ENCODE results near the gene PNLIPRP1. TPM values are rescaled to one million over a fixed set of nuclear protein-coding genes. Genes with fewer than 3 reads are reported as not detected.

PNLIPRP1 gene
- total RNA-seq, 1 experiment from 2014 or later = not detected

GRCh38 chr10:116634126-116634975, 43.6 kb downstream of the PNLIPRP1 start:
- Histone ChIP-seq H3K4me2 (ENCODE audit: low read length) (no peak overlapping the region), H4K20me1 (ENCODE audit: low read length) (no peaks in the 10 kb centered on the region), H3K36me3 (ENCODE audit: low read depth, low read length) (no peaks in the 10 kb centered on the region), H3K79me2 (ENCODE audit: low read length) (no peaks in the 10 kb centered on the region), H3K4me1 (ENCODE audit: insufficient read depth, low read length) (no peaks in the 10 kb centered on the region), H3K9ac (ENCODE audit: low read length) (no peak overlapping the region), H2AFZ (ENCODE audit: low read length) (no peak overlapping the region), H3K9me3 (ENCODE audit: low read length) (no peaks in the 10 kb centered on the region), H3K4me3 (ENCODE audit: low read length) (no peak overlapping the region), H3K27me3 (ENCODE audit: low read length) (no peaks in the 10 kb centered on the region), H3K27ac (ENCODE audit: low read length) (no peak overlapping the region), H3F3A (ENCODE audit: low read length, unreplicated experiment) (no peaks in the 10 kb centered on the region), H3K9me2 (replicated peaks; ENCODE audit: low read length) (no peaks in the 10 kb centered on the region)
- DNase-seq (no peak), ATAC-seq (no peak)
- ChIA-PET CTCF (no interaction called here), POLR2A (ENCODE audit: unreplicated experiment) (no interaction called here)
- TF ChIP-seq EZH2 (IDR thresholded peaks at IDR 0.05; ENCODE audit: low read length, unreplicated experiment) (no peak), EZH2phosphoT487 (IDR thresholded peaks at IDR 0.05; ENCODE audit: borderline replicate concordance, low read length) (no peak), CTCF (conservative IDR thresholded peaks at IDR 0.05; ENCODE audit: low read depth, low read length) (no peak)
- intact Hi-C loops (cut with micrococcal nuclease) = no loop called here
- no TSS peak for BruUV-seq (replicated peaks)

- H3K9ac ChIP-seq (ENCODE audit: low read length) = no peak overlapping the region
- H3K27ac ChIP-seq (ENCODE audit: low read length) = no peak overlapping the region
- H3K27me3 ChIP-seq (ENCODE audit: low read length) = no peaks in the 10 kb centered on the region
- BruUV-seq (replicated peaks) = no TSS peak
- no peaks in the 10 kb centered on the region for H3K9me3 ChIP-seq (ENCODE audit: low read length)
- no peak overlapping the region for H2AFZ ChIP-seq (ENCODE audit: low read length)
- ChIA-PET CTCF (no interaction called here), POLR2A (ENCODE audit: unreplicated experiment) (no interaction called here)
- H3K4me3 ChIP-seq (ENCODE audit: low read length) = no peak overlapping the region
- DNase-seq = no peak
- TF ChIP-seq EZH2 (IDR thresholded peaks at IDR 0.05; ENCODE audit: low read length, unreplicated experiment) = no peak
- TF ChIP-seq EZH2phosphoT487 (IDR thresholded peaks at IDR 0.05; ENCODE audit: borderline replicate concordance, low read length) = no peak
- no peak for TF ChIP-seq CTCF (conservative IDR thresholded peaks at IDR 0.05; ENCODE audit: low read depth, low read length)
- ATAC-seq = no peak
- no peaks in the 10 kb centered on the region for H3K9me2 ChIP-seq (replicated peaks; ENCODE audit: low read length)
- no peaks in the 10 kb centered on the region for H3F3A ChIP-seq (ENCODE audit: low read length, unreplicated experiment)
- H3K4me1 ChIP-seq (ENCODE audit: insufficient read depth, low read length) = no peaks in the 10 kb centered on the region
- H3K4me2 ChIP-seq (ENCODE audit: low read length) = no peak overlapping the region
- H3K36me3 ChIP-seq (ENCODE audit: low read depth, low read length) = no peaks in the 10 kb centered on the region
- intact Hi-C loops (cut with micrococcal nuclease) = no loop called here
- H3K79me2 ChIP-seq (ENCODE audit: low read length) = no peaks in the 10 kb centered on the region
- no peaks in the 10 kb centered on the region for H4K20me1 ChIP-seq (ENCODE audit: low read length)
These were observed 45.6 kb downstream of the PNLIPRP1 start for GRCh38 chr10:116636385-116636784.

- intact Hi-C loops (cut with micrococcal nuclease) = no loop called here
- H3K36me3 ChIP-seq (ENCODE audit: low read depth, low read length) = no peaks in the 10 kb centered on the region
- DNase-seq (no peak), ATAC-seq (no peak)
- H3K9me2 ChIP-seq (replicated peaks; ENCODE audit: low read length) = no peaks in the 10 kb centered on the region
- H4K20me1 ChIP-seq (ENCODE audit: low read length) = no peaks in the 10 kb centered on the region
- no TSS peak for BruUV-seq (replicated peaks)
- CTCF ChIA-PET = no interaction called here
- no peaks in the 10 kb centered on the region for H3K4me1 ChIP-seq (ENCODE audit: insufficient read depth, low read length)
- no peak overlapping the region for H3K9ac ChIP-seq (ENCODE audit: low read length)
- no peak for TF ChIP-seq EZH2 (IDR thresholded peaks at IDR 0.05; ENCODE audit: low read length, unreplicated experiment)
- TF ChIP-seq CTCF (conservative IDR thresholded peaks at IDR 0.05; ENCODE audit: low read depth, low read length) = no peak
- no peak for TF ChIP-seq EZH2phosphoT487 (IDR thresholded peaks at IDR 0.05; ENCODE audit: borderline replicate concordance, low read length)
- no peaks in the 10 kb centered on the region for H3F3A ChIP-seq (ENCODE audit: low read length, unreplicated experiment)
- H3K27me3 ChIP-seq (ENCODE audit: low read length) = no peaks in the 10 kb centered on the region
- H2AFZ ChIP-seq (ENCODE audit: low read length) = no peak overlapping the region
- no peaks in the 10 kb centered on the region for H3K79me2 ChIP-seq (ENCODE audit: low read length)
- H3K9me3 ChIP-seq (ENCODE audit: low read length) = no peaks in the 10 kb centered on the region
- H3K4me3 ChIP-seq (ENCODE audit: low read length) = no peak overlapping the region
- H3K4me2 ChIP-seq (ENCODE audit: low read length) = no peak overlapping the region
- POLR2A ChIA-PET (ENCODE audit: unreplicated experiment) = no interaction called here
- no peak overlapping the region for H3K27ac ChIP-seq (ENCODE audit: low read length)
These were observed 46.2 kb downstream of the PNLIPRP1 start for GRCh38 chr10:116636976-116637375.
